HepG2 (cell line): Measurements from ENCODE around the gene OR1F1. TPM values are rescaled to one million over a fixed set of nuclear protein-coding genes. Genes with fewer than 3 reads are reported as not detected.

Source experiments
- BRF2 ChIP-seq: sonication (generic); formaldehyde crosslinking; IDR thresholded peaks from 2 replicates; pipeline ENCODE4 v1.8.1; 2022; ENCODE audit warnings: mild to moderate bottlenecking, missing genetic modification reagents
- EEA1 ChIP-seq: sonication (generic); formaldehyde crosslinking; IDR thresholded peaks from 2 replicates; pipeline ENCODE4 v1.5.1; 2020; ENCODE audit warnings: mild to moderate bottlenecking, missing genetic modification reagents, borderline replicate concordance
- FOXM1 ChIP-seq: sonication (generic); formaldehyde crosslinking; IDR thresholded peaks from 2 replicates; pipeline ENCODE4 v1.5.0; 2020; ENCODE audit warnings: missing genetic modification reagents
- HNRNPUL1 ChIP-seq: fragments of 200-400 bp; formaldehyde crosslinking; IDR thresholded peaks from 2 replicates; pipeline ENCODE4 v1.6.1; 2017; ENCODE audit warnings: low read depth, mild to moderate bottlenecking, low read length, moderate library complexity
- MEIS1 ChIP-seq: sonication (generic); formaldehyde crosslinking; IDR thresholded peaks from 2 replicates; pipeline ENCODE4 v1.9.0; 2021; ENCODE audit warnings: mild to moderate bottlenecking, missing genetic modification reagents, moderate library complexity, borderline replicate concordance
- ONECUT2 ChIP-seq: sonication (generic); formaldehyde crosslinking; IDR thresholded peaks from 2 replicates; pipeline ENCODE4 v1.4.0; 2020; ENCODE audit warnings: missing genetic modification reagents
- RBM22 ChIP-seq: fragments of 200-400 bp; formaldehyde crosslinking; optimal IDR thresholded peaks from 2 replicates; pipeline ENCODE3; 2017; ENCODE audit warnings: mild to moderate bottlenecking, low read length, moderate library complexity
- REPIN1 ChIP-seq: sonication (generic); formaldehyde crosslinking; IDR thresholded peaks from 2 replicates; pipeline ENCODE4 v1.8.0; 2022; ENCODE audit warnings: missing genetic modification reagents, low read depth, mild to moderate bottlenecking, borderline replicate concordance
- STAG1 ChIP-seq: sonication (generic); formaldehyde crosslinking; IDR thresholded peaks from 2 replicates; pipeline ENCODE4 v1.4.0; 2020; ENCODE audit warnings: missing genetic modification reagents
- YY1 ChIP-seq: IDR thresholded peaks from 2 replicates; pipeline ENCODE4 v1.6.1; 2011; ENCODE audit warnings: low read length, low read depth, moderate library complexity, mild to moderate bottlenecking; ENCODE audit not compliant: insufficient read depth, insufficient replicate concordance
- ZBTB34 ChIP-seq: sonication (generic); formaldehyde crosslinking; IDR thresholded peaks from 2 replicates; pipeline ENCODE4 v1.8.0; 2022; ENCODE audit warnings: mild to moderate bottlenecking, missing genetic modification reagents
- ZMAT3 ChIP-seq: sonication (generic); formaldehyde crosslinking; conservative IDR thresholded peaks from 2 replicates; pipeline ENCODE4 v1.7.0; 2021; ENCODE audit warnings: missing genetic modification reagents
- ZNF142 ChIP-seq: sonication (generic); formaldehyde crosslinking; IDR thresholded peaks from 2 replicates; pipeline ENCODE4 v1.4.0; 2020; ENCODE audit warnings: missing genetic modification reagents
- ZNF143 ChIP-seq: sonication (generic); formaldehyde crosslinking; IDR thresholded peaks from 2 replicates; pipeline ENCODE4 v1.4.0; 2020; ENCODE audit warnings: missing genetic modification reagents
- ZNF18 ChIP-seq: sonication (generic); formaldehyde crosslinking; IDR thresholded peaks from 2 replicates; pipeline ENCODE4 v1.8.0; 2022; ENCODE audit warnings: mild to moderate bottlenecking, missing genetic modification reagents; ENCODE audit not compliant: insufficient replicate concordance
- ZNF256 ChIP-seq: sonication (generic); formaldehyde crosslinking; conservative IDR thresholded peaks from 2 replicates; pipeline ENCODE4 v1.4.0; 2020; ENCODE audit warnings: missing genetic modification reagents
- ZNF337 ChIP-seq: sonication (generic); formaldehyde crosslinking; IDR thresholded peaks from 2 replicates; pipeline ENCODE4 v1.5.1; 2020; ENCODE audit warnings: missing genetic modification reagents, low read depth, mild to moderate bottlenecking, borderline replicate concordance
- ZNF782 ChIP-seq: sonication (generic); formaldehyde crosslinking; IDR thresholded peaks from 2 replicates; pipeline ENCODE4 v1.4.0; 2020; ENCODE audit warnings: missing genetic modification reagents, mild to moderate bottlenecking, borderline replicate concordance
- ZNF788 ChIP-seq: sonication (generic); formaldehyde crosslinking; IDR thresholded peaks from 2 replicates; pipeline ENCODE4 v1.5.0; 2020; ENCODE audit warnings: mild to moderate bottlenecking, missing genetic modification reagents, borderline replicate concordance
- polyA plus RNA-seq, 8 experiments: library from polyadenylated mRNA; depleted of rRNA in 3 of 8; stranded (reverse) in 7 of 8; unstranded in 1 of 8; fragments of >200 nt; fragmentation: Illumina TruSeq in 4 of 8; extraction: Trizol in 4 of 8; gene quantifications; 2 replicates each; pipeline versions ENCODE4 v1.2.1 to v1.2.3, GENCODE V29; 2011 to 2016; ENCODE audit warnings: low read depth in 4 of 8, missing spikeins in 1 of 8, mixed read lengths in 1 of 8; ENCODE audit not compliant: insufficient read depth in 1 of 8
- total RNA-seq, 5 experiments: library from RNA; depleted of rRNA; stranded (reverse); fragments of >200 nt; fragmentation: Illumina TruSeq; extraction: Trizol; gene quantifications; 2 replicates each; pipeline ENCODE4 v1.2.3, GENCODE V29; 2016; ENCODE audit warnings: low read depth in 1 of 5

OR1F1 gene
- total and polyA plus RNA-seq, 2 of the 13 experiments (the other 11 are each of a cell fraction or from before 2014, with no cell fraction given): 0.90 TPM; not detected in 1

- no peak for TF ChIP-seq STAG1
- 0 out of 2 replicates have a peak, but pooled peaks have one; percentile 23 for TF ChIP-seq ZNF142 (CRISPR knock-in tag)
- no peak for TF ChIP-seq ONECUT2 (CRISPR knock-in tag)
- no peak; the same call in 1 of the 2 replicates for TF ChIP-seq ZNF143 (CRISPR knock-in tag)
- peak; percentile 64 for TF ChIP-seq ZMAT3 (CRISPR knock-in tag)
- TF ChIP-seq RBM22: no peak
- peak; percentile 4 for TF ChIP-seq YY1
- TF ChIP-seq EEA1 (CRISPR knock-in tag): no peak
- TF ChIP-seq BRF2: no peak
- no peak for TF ChIP-seq ZBTB34 (CRISPR knock-in tag)
- TF ChIP-seq ZNF782 (CRISPR knock-in tag): no peak
- TF ChIP-seq ZNF337: no peak
- TF ChIP-seq ZNF788 (CRISPR knock-in tag): peak; percentile 54; the same call in 1 of the 2 replicates
- TF ChIP-seq HNRNPUL1: no peak
- no peak for TF ChIP-seq FOXM1 (CRISPR knock-in tag)
- TF ChIP-seq MEIS1: no peak
- TF ChIP-seq ZNF18 (CRISPR knock-in tag): no peak
- TF ChIP-seq REPIN1 (CRISPR knock-in tag): no peak
- TF ChIP-seq ZNF256 (CRISPR knock-in tag): no peak
Observed at GRCh38 chr16:3158510-3159314, 29.3 kb upstream of the OR1F1 start (continued).
